ENCODE data around the gene GPS1.

GPS1 gene

GRCh38 chr17:82098939-82099763 lies 47.5 kb downstream of the GPS1 start:
- DNase-seq, result peak in 8 of 51 donors; percentile 18 to 74 (median 63)

GRCh38 chr17:82100502-82101298 lies 49.0 kb downstream of the GPS1 start:
- DNase-seq, result no peak

GRCh38 chr17:82101301-82101715 lies 49.6 kb downstream of the GPS1 start:
- DNase-seq, result peak in 1 of 51 donors; percentile 23

GRCh38 chr17:82101767-82102679 lies 50.3 kb downstream of the GPS1 start:
- peak in 17 of 51 donors; percentile 10 to 55 (median 32) for DNase-seq

GRCh38 chr17:82103553-82104451 lies 52.1 kb downstream of the GPS1 start:
- DNase-seq, result peak in 30 of 51 donors; percentile 12 to 67 (median 47)

GRCh38 chr17:82104797-82105416 lies 53.2 kb downstream of the GPS1 start:
- no peak for DNase-seq

GRCh38 chr17:82105417-82105881 lies 53.8 kb downstream of the GPS1 start:
- no peak for DNase-seq

- peak in 10 of 51 donors; percentile 24 to 59 (median 42) for DNase-seq
Observed at GRCh38 chr17:82105882-82106687, 54.4 kb downstream of the GPS1 start.

- peak in 13 of 51 donors; percentile 20 to 60 (median 39) for DNase-seq
Observed at GRCh38 chr17:82106688-82107305, 55.1 kb downstream of the GPS1 start.

Data from hypothalamus (tissue), 51 donors.